CD4-positive, alpha-beta T cell treated with Interleukin-15 for 4 hours (primary cell): ENCODE data around the gene OR10P1.

ENCODE experiments used
- DNase-seq: peaks from one replicate; pipeline ENCODE4 v3.0.0-alpha.2; 2020; ENCODE audit warnings: low spot score

Gene OR10P1

DNA sequence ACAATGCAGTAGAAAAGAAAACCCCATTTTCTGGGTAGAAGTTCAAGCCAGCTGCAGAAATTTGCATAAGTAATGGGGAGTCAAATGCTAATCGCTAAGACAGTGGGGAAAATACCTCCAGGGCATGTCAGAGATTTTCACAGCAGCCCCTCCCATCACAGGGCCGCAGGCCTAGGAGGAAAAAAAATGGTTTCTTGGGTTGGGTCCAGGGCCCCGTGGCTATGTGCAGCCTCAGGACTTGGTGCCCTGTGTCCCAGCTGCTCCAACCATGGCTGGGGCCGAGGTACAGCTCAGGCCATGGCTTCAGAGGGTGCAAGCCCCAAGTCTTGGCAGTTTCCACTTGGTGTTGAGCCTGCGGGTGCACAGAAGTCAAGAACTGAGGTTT lies 14.6 kb downstream of the OR10P1 start:
- DNase-seq: no peak

DNA sequence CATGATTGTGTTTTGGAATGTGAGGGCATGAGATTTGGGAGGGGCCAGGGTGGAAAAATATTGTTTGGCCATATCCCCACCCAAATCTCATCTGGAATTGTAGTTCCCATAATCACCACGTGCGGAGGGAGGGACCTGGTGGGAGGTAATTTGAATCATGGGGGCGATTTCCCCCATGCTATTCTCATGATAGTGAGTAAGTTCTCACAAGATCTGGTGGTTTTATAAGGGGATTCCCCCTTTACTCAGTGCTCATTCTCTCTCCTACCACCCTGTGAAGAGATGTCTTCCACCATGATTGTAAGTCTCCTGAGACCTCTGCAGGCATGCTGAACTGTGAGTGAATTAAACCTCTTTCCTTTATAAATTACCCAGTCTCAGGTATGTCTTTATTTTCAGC lies 15.7 kb downstream of the OR10P1 start:
- DNase-seq: no peak

DNA sequence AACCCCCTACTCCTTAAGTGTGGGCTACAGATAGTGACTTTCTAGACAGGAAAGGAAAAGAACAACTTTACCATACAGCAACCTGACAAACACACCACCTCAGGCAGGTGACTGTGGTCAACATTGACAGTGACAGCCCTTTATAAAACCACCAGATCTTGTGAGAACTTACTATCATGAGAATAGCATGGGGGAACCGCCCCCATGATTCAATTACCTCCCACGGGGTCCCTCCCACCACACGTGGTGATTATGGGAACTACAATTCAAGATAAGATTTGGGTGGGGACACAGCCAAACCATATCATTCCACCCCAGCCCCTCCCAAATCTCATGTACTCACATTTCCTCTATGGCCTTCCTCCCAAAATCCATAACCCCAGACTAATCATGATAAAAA lies 16.3 kb downstream of the OR10P1 start:
- no peak for DNase-seq

DNA sequence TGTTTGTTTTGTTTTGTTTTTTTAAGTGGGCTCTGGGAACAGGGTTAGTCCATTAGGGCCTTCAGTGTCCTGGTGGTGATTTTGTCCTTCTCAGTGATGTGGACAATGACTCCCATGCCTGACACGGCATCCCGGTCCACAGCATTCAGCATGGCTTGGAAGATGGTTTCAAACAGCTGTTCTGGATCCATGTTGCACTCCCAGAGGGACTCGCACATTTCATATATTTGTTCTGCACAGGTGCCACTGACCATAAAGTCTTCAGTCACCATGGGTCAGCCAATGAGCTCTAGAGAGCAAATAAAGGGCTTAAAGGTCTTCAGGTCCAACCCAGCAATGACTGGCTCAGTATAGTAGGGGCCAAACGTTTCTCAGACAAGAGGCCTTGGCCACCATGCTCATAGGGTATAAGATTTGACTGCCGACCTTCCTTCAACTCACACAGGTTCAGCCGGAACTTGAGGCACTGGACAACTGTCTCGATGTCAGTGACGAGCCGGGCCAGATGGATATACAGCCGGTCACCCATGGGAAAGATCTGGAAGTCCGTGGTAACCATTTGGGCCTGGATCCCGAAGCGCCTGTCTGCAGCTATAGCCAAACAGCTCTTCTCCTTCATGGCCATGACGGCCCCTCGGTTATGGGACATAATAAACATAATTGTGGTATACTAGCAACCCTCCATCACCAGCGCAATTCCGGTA lies 18.0 kb downstream of the OR10P1 start:
- DNase-seq: no peak

DNA sequence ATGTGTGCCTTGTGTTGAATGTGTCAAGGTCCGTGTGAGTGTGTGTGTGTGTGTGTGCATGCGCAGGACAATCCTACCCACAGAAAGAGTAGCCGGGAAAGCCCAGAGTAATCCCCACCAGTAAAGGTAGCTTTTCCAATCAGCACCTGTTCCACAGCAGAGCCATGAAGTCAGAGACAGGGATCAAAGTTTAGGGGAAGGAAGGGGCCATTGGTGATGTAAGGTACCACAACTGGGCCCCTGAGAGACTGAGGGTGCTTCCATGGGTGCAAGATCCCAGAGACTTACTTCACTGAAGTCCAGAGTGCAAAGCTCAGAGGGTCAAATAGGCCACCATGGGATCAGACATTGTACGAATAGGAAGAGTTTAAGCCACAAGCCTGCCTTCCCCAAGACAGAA lies 20.5 kb downstream of the OR10P1 start:
- DNase-seq: no peak

DNA sequence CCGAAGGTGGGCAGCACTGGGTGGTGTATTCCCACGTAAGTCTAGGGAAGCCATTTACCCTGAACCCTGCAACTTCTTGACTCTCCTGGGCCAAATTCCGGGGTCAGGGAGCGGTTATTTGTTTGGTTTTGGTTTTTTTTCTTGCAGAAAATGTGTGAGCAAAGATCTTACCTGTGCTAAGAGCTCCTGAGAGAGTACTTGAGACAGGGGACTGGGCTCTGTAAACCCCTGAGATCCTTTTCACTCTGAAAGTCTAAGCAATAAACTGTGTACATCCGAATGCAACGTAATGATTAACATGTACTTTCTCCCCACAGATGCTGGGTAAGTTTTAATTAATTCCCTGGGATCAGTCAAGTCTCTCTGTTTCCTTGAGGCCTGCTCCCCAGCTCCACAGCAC lies 21.5 kb downstream of the OR10P1 start:
- DNase-seq: no peak

DNA sequence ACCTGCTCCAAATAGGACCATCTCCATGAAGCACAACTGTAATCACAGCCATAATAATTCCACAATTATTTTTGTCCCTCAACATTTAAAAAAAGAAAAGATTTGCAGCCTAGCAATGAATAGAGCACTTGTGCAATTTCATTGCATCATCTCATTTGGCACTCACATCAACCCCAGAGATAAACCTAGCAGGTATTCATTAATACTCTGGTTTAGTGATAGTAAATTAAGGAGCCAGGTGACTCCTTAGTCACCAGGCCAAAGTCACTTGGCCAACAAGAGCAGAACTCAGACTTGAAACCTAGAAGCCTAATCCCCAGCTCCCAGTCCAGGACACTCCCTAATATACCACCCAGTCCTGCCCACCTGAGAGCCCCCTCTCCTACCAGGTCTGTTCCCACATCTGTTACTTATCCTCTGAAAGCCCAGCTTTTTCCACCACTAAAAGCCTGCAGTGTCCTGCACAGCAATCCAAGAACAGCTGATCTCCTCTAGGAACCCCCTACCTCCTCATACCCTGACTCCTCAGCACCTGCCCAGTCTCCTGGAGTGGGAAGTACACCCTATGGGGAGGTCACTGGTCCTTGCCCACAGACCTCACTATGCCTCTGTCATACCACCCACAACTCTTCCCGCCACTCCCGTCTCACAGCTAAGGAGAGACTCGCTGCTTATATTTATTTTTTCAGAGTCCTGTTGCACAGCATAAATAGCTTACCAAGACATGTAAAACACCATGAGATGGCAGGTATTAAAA lies 22.1 kb downstream of the OR10P1 start:
- DNase-seq: no peak

DNA sequence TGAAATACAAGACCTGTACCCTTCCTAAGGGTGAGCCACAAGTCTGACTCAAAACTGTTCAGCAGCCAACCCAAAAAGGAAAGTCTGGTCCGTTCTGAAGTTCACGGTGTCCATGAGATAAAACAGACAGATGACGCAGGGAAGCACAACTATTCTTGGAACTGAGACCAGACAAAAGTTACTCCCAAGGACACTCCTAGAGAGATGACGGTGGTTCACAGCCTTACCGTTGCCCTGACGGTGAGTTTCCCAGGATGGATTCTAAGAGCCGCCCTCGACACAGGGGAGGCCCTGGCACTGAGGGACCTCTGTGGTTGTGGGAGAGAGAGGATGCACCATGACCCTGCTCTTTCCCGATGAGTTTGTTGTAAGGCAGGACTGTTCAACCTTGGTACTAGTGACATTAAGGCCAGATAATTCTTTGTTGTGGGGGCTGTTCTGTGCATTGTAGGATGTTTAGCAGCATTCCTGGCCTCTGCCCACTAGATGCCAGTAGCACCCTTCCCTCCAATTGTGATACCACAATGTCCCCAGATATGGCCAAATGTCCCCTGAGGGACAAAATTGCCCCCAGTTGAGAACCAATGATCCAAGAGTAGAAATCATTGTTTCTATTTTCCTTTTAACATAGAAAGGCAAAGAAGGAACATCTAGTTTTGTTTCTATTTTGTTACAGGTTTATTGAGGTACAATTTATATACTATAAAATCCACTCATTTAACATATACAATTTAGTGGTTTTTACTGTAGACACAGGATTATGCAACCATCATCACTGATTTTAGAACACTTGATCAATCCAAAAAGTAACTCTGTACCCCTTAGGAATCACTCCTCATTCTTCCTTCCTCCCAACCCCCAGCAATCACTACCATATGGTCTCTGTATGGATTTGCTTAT lies 23.0 kb downstream of the OR10P1 start:
- no peak for DNase-seq

DNA sequence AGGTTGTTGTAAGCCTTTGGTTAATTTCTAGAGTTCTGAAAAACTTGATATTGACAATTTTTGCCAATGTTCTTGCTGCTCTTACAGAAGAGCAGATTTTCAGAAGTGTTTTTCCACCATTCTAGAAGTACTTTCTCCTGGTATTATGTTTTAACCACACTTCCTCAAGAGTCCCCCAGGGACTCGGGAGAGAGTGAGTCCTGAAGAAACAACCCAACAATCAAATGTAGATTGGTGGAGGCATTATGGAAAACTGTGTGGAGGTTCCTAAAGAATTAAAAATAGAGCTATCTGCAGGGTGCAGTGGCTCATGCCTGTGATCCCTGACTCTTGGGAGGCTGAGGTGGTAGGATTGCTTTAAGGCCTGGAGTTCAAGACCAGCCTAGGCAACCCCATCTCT lies 26.7 kb downstream of the OR10P1 start:
- no peak for DNase-seq

DNA sequence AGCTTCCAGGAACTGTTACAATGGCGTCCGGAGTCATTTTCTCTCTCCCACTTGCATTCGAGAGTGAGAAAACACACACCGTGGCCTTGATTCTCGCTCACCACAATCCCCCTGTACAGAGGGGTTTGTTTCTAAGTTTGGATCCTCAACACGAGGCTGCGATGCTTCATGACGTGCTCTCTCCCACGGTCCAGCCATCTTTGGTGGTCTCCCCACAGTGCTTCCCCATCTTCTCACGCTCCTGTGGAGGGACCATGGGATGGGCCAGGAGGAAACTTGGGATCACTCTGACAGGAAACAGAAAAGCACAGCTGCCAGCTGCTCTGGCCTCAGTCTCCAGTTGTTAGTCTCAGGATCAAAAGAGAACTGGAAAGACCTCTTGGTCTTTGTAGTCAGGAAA lies 28.1 kb downstream of the OR10P1 start:
- no peak for DNase-seq

DNA sequence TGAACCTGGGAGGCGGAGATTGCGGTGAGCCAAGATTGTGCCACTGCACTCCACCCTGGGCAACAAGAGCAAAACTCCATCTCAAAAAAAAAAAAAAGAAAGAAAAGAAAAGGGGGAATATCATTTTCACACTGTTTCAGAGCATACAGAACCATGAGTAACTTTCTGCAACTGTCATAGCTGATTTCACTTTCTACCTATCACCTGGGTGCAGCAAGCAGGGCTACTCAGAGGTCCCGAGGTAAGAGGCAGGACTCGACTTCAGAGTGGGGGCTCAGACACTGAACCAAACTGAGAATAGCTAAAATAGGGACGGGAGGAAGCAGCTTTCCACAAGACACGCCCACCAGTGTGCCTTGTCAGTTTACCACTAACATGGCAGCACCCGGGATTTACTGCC lies 29.8 kb downstream of the OR10P1 start:
- no peak for DNase-seq

DNA sequence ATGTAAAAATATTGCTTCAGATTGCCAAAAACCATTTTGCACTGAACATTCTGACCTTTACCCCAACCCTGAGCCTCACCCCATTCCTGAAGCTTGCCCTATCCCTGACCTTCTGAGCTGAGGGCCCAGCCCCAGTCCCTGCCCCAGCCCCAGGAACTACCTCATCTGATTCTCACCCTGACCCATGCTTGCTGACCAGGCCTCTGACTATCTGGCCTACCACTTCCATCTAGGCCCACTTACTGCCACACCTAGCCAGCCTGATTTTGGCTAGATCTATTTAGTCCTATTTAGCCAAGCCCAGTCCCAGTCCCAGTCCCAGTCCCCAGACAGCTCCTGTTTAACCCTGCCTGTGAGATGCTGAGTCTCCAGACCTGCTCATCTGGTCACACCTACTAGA lies 33.6 kb downstream of the OR10P1 start:
- no peak for DNase-seq

DNA sequence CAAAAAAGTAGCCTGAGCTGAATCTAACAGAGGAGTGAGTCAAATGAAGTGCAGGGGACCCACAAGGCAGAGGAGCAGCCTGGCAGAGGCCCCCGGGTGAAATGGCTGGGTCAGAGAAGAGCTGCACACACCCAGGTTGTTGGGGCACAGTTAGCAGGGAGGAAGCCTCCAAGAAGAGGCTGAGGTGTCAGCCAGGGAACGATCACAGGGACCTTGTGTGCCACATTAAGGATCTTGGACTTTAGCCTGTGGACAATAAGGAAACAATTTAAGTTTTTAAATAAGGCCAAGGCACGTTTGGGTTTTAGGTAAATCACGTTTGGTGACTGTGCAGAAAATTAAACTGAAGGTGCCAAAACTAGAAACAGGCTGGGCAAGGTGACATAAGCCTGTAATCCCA lies 35.1 kb downstream of the OR10P1 start:
- no peak for DNase-seq

DNA sequence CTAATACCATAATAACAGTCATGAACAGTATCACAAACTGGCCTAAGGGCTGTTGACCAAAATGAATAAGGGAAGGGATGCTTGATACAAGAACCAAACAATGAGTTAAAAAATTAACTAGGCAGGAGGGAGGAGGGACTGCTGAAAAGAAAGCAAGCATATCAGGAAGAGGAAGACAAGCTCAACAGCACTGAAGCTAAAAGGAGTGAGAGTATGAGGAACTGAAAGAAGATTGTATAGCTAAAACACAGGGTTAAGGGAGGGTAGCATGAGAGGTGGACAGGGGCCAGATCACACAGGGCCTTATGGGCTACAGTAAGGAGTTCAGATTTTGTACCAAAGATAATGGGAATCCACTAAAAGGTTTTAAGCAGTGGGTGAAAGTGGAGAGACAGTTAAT lies 36.9 kb downstream of the OR10P1 start:
- no peak for DNase-seq

DNA sequence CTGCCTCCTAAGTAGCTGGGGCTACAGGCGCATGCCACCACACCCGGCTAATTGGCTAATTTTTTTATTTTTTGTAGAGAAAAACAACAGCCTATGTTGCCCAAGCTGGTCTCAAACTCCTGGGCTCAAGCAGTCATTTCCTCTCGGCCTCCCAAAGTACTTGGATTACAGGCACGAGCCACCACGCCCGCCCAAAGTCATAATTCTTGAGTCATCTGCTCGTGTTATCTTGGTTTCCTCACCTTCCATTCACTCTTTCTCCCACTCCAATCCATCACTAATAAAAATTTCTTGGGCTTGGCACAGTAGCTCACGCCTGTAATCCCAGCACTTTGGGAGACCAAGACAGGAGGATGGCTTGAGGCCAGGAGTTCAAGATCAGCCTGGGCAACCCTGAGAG lies 39.0 kb downstream of the OR10P1 start:
- no peak for DNase-seq

DNA sequence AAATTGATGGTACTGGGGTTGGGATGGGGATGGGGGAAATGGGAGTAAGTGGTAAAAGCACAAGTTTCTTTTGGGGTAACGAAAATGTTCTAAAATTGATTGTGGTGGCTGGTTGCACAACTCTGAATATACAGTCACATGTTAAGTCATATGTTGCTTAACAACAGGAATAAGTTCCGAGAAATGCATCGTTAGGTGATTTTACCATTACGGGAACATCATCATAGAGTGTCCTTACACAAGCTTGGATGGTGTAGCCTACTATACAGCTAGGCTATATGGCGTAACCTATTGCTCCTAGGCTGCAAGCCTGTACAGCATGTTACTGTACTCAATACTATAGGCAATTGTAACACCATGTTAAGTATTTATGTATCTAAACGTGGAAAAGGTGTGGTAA lies 40.0 kb downstream of the OR10P1 start:
- no peak for DNase-seq

DNA sequence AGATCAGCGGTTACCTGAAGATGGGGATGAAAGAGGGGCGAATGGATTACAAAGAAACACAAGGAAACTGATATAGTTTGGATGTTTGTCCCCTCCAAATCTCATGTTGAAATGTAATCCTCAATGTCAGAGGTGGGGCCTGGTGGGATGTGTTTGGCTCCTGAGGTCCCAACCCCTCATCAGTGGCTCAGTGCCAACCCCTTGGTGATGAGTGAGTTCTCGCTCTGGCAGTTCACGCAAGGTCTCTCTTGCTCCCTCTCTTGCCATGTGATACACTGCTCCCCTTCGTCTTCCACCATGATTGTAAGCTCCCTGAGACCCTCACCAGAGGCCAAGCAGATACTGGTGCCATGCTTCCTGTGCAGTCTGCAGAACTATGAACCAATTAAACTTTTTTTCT lies 43.0 kb downstream of the OR10P1 start:
- no peak for DNase-seq

DNA sequence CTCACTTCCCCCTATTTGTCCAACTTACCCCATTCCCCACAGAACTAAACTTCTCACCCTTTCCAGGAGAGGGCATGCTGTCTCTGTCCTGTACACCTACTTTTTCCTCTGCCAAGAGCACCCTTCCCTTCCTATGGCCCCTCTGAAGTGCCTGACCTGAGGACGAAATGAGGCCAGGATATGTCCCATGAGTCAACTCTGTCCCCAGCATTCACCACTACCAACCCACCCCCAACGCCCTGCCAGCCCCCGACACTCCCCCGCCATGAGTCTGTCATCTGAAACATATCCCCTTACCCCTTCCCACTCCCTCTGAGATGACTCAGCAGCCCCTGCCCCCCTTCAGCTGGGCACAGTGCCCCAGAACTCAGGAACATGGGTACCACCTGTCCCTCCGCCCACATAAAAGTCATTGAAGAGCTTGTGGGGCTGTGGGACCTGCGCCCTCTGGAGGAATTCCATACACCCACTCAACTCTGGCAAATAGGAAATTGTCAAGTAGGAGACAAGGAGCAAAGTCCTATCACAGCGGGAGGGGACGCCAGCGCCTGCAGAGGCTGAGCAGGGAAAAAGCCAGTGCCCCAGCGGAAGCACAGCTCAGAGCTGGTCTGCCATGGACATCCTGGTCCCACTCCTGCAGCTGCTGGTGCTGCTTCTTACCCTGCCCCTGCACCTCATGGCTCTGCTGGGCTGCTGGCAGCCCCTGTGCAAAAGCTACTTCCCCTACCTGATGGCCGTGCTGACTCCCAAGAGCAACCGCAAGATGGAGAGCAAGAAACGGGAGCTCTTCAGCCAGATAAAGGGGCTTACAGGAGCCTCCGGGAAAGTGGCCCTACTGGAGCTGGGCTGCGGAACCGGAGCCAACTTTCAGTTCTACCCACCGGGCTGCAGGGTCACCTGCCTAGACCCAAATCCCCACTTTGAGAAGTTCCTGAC lies 44.7 kb downstream of the OR10P1 start:
- no peak for DNase-seq

DNA sequence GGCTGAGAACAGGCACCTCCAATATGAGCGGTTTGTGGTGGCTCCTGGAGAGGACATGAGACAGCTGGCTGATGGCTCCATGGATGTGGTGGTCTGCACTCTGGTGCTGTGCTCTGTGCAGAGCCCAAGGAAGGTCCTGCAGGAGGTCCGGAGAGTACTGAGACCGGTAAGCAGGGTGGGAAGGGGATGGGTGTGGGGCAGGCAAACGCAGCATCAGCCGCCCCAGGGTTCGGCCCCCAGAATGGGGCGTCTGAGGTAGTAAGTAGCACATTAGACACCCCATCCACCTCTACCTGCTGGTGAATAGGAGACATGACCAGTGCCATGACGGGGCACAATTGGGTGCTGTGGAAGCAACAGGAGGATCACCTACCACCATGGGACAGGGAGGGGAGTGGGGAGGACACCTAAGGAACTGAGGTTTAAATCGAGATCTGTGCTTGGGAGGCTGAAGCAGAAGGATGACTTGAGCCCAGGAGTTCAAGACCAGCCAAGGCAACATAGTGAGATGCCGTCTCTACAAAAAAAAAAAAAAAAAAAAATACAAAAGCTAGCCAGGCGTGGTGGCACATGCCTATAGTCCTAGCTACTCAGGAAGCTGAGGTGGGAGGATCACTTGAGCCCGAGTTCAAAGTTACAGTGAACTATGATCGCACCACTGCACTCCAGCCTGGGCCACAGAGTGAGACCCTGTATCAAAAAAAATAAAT lies 45.5 kb downstream of the OR10P1 start:
- no peak for DNase-seq

DNA sequence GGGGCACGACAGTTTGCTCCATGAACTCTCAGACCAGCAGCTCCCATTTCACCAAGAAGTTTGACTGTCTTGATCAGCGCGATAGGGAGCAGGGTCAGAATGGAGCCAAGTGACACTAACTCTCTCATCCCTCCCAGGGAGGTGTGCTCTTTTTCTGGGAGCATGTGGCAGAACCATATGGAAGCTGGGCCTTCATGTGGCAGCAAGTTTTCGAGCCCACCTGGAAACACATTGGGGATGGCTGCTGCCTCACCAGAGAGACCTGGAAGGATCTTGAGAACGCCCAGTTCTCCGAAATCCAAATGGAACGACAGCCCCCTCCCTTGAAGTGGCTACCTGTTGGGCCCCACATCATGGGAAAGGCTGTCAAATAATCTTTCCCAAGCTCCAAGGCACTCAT lies 47.0 kb downstream of the OR10P1 start:
- DNase-seq: no peak

DNA sequence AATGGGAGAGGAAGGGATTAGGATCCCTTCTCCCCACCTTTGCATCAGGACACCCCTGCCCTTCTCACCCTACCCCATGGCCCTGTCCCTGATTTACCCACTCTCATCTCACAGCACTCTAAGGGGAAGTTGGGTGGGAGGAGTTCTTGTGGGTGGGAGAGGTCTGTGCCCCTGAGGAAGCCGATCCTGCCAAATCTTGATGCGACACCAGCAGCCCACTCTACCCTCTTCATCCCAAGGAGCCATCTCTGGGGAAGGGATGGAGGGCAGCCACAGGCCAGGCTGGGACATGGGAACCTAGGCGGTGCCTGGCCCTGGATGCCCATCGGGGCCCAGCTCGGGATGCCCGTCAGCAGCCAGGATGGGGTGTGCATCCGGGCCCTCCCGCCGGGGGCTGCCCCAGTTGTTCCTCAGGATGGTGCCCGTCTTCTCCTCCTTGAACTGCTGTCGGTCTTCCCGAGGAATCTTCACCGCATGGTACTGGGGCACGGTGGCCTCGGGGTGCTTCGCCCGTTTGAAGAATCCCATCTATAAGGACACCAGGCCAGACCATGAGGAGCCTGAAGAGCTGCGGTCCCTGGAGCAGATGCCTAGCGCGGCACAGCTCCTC lies 48.2 kb downstream of the OR10P1 start:
- no peak for DNase-seq
